Stimulated activated CD4-positive, alpha-beta T cell treated with anti-CD3 and anti-CD28 coated beads, Interleukin-1b, Interleukin-23, amount 100 ng/mL, for 48 hours (primary cell): Measurements from ENCODE around the gene SPOCK1.

Experiments
- DNase-seq: peaks from one replicate; pipeline ENCODE4 v3.0.0-alpha.2; 2020

The SPOCK1 gene

DNA sequence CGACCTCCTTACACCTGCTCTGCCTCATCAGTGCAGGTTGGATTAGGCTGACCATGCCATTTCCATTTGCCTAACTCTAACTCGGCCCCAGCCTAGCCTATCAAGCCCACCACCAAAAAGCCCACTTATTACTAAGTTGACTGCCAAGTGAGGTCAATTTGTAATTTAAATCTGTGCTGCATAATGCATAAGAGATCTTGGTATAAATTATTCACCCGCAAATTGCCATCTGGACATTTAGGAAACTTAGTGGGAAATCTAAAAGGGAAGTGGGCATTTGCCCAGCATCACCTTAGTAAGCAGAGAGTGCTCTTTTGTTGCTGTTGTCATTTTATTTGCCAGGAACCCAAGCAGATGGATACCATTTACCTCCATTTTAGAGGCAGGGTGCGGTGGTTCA, 143.0 kb downstream of the SPOCK1 start:
- no peak for DNase-seq

DNA sequence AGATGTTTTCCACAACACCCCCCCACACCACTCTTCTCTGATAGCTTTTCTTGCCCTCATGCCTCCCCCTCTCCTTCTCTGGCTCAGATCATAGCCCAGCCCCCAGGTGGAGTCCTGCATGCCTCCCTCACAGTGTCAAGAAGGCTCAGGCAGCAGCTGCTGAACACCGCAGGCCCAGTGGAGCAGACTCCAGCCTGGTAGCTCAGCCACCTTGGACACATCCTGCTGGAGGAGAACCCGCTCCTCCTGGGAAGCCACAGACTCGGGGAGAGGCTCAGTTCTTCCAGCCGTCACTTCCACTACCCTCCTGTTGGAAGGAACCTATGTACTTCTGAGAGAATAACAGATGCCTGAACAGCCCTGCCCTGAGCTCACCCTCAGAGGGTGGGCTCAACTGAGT, 143.4 kb downstream of the SPOCK1 start:
- no peak for DNase-seq

- no peak for DNase-seq
These were observed 147.0 kb downstream of the SPOCK1 start for GRCh38 chr5:137352095-137352494.

- DNase-seq: no peak
These were observed 148.3 kb downstream of the SPOCK1 start for GRCh38 chr5:137350791-137351190.

- DNase-seq: no peak
These were observed 150.4 kb downstream of the SPOCK1 start for GRCh38 chr5:137348759-137349158.

- DNase-seq: no peak
These were observed 151.3 kb downstream of the SPOCK1 start for GRCh38 chr5:137347865-137348264.

- DNase-seq: no peak
These were observed 152.8 kb downstream of the SPOCK1 start for GRCh38 chr5:137346281-137346680.

GRCh38 chr5:137345396-137345795, 153.7 kb downstream of the SPOCK1 start:
- DNase-seq: no peak

GRCh38 chr5:137344723-137345322, 154.3 kb downstream of the SPOCK1 start:
- peak; percentile 12 for DNase-seq

- DNase-seq: no peak
These were observed 155.1 kb downstream of the SPOCK1 start for GRCh38 chr5:137344021-137344420.

DNA sequence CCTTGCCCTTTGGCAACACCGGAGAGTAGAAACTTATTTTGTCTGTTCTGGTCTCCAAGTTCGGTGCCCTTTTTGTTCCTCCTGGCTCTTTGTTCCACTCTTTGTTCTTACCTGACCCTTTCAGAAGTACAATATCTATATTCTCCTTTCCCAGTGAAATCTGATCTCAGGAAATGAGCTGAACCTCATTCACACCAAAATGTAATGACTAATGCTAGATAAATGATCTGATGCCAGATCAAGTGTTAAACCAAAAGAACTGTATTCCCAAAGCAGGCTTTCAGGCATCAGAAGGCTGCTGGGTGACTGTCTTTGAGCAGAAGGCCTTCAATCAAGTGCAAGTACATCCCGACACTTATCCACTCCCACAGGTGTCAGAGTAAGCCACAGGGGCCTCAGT, 156.4 kb downstream of the SPOCK1 start:
- DNase-seq: no peak

DNA sequence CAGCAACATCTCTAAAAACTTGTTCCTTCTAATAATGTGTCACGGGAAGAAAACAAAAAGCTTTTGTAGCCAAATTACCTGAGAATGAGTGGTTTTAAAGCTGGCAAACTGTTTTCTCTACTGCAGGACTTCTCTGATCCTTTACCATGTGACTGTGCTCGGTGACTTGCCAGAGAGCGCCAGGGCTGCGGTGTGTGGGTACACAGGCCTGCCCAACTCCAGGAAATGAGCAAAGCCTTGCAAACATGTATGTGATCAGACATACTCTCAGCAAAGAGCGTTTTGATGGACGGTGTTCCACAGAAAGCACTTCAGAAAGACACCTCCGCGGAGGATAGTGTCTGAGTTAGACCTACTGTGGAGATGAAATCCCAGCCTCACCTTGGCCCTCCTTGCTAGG, 157.3 kb downstream of the SPOCK1 start:
- no peak for DNase-seq

DNA sequence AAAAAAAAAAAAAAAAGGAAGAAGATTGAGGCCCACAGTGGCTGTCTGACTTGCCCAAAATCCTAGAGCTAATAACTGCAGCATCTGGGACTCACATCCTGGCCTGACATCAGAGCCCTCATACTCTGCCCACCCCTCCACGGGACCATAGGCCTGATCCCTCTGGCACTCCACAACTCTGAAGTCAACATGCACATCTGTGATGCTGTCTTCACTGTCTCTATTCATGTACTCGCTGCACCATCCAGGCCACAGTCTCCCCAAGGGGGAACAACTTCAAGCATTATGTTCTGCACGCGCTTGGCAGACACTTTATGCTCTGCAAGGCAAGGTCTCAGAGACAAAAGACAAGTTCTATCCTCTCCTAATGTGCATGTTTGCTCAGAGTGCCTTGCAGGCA, 158.2 kb downstream of the SPOCK1 start:
- DNase-seq: no peak

DNA sequence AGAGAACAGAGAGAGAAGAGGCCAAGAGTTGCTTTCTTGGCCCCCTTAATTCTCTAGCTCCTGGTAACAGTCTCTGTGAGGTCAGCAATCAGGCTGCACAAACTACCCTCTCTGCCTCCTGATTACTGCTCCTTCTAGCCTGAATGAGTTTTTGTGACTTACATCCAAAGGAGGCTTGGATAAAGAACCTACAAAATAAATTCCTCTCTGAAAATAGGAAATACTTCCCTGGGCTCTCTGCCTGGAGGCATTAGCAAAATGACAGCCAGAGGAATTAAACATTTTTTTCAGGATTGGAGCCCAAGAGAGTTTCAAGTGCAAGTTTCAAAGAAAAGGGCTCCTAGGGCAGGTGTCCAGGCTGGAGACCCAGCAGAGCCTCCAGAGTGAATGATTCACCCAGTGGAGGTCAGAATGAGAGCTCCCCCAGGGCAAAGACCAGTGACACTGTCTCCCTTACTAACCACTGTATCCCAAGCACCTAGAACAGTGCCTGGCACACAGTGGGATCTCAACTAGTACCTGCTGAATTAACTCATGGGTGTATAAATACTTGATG, 162.5 kb downstream of the SPOCK1 start:
- DNase-seq: no peak

DNA sequence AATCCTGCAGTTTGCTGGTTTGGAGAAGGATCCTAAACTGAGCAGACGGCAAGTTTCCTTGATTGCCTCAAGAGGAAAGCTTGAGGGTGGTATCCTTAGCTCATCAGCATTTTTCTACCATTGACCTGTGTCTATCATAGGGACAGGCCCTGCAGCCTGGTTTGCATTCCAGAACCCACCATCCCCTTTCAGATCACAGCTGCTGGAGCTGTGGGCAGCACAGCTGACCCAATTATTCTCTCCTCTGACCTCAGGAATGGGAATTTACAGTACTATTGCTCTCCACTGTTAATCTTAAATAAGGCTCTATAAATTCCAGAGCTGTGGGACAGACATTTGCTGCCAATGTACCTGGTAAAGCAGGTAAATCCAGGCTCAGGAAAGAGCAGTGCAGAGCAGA, 163.0 kb downstream of the SPOCK1 start:
- DNase-seq: no peak

GRCh38 chr5:137335493-137335892, 163.6 kb downstream of the SPOCK1 start:
- DNase-seq: no peak

GRCh38 chr5:137333928-137334327, 165.2 kb downstream of the SPOCK1 start:
- DNase-seq: no peak

GRCh38 chr5:137333475-137333874, 165.7 kb downstream of the SPOCK1 start:
- DNase-seq: no peak

GRCh38 chr5:137332296-137332695, 166.8 kb downstream of the SPOCK1 start:
- DNase-seq: no peak

DNA sequence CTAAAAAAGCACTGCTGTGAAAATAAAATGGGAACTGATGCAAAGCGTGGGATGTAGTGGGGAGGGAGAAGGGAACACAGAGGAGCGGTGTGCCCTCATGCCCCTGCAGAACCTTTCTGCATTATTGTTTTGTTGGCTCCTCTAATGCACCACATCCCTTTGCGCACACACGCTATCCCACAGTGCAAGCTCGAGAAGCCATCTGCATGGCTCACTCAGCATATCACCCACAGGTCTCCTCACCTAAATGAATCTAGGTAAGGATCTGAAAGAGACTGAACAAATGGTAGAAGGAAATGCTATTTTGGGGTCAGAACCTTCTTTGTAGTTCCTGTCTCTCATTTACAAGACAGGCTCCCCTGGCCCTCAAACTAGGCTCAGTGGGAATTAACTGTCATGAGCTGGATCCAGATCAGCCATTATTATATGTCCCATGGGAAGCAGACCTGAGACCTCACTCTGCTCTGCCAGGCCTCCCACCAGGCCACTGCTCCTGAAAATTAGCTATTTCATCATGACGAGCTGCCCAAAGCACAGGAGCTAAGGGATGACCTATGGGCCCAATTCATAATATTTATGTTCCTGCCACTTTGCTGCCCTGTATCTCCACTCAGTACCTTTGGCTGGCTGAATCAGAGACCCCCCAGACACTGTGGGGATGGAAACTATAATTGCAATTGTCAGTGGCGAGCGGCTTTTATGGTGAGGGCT, 169.4 kb downstream of the SPOCK1 start:
- DNase-seq: no peak

GRCh38 chr5:137328991-137329390, 170.1 kb downstream of the SPOCK1 start:
- no peak for DNase-seq

- DNase-seq: no peak
These were observed 170.7 kb downstream of the SPOCK1 start for GRCh38 chr5:137328463-137328862.

GRCh38 chr5:137325721-137326120, 173.4 kb downstream of the SPOCK1 start:
- DNase-seq: no peak
